HepG2 (cell line): ENCODE measurements around the gene SKIL. TPM values are rescaled to one million over a fixed set of nuclear protein-coding genes. Genes with fewer than 3 reads are reported as not detected.

ENCODE experiments used
- DMAP1 ChIP-seq: IDR thresholded peaks from 2 replicates; pipeline ENCODE4 v1.6.1; 2016
- FLYWCH1 ChIP-seq: sonication (generic); formaldehyde crosslinking; IDR thresholded peaks from 2 replicates; pipeline ENCODE4 v1.8.1; 2023; ENCODE audit warnings: mild to moderate bottlenecking, missing genetic modification reagents
- GTF2F1 ChIP-seq: fragments of 150-350 bp; IDR thresholded peaks from 2 replicates; pipeline ENCODE4 v1.6.1; 2014; ENCODE audit warnings: low read length
- KIAA2018 ChIP-seq: sonication (generic); formaldehyde crosslinking; IDR thresholded peaks from 2 replicates; pipeline ENCODE4 v1.5.0; 2020; ENCODE audit warnings: mild to moderate bottlenecking, missing genetic modification reagents, borderline replicate concordance
- MXD4 ChIP-seq: IDR thresholded peaks from 2 replicates; pipeline ENCODE4 v1.6.1; 2016; ENCODE audit warnings: mild to moderate bottlenecking, missing biosample characterization, missing genetic modification reagents
- PAX8 ChIP-seq: sonication (generic); formaldehyde crosslinking; IDR thresholded peaks from 2 replicates; pipeline ENCODE4 v1.8.0; 2022; ENCODE audit warnings: mild to moderate bottlenecking, missing genetic modification reagents, borderline replicate concordance
- PHF20 ChIP-seq: sonication (generic); formaldehyde crosslinking; IDR thresholded peaks from 2 replicates; pipeline ENCODE4 v1.5.0; 2020; ENCODE audit warnings: mild to moderate bottlenecking, missing genetic modification reagents
- SSRP1 ChIP-seq: IDR thresholded peaks from 2 replicates; pipeline ENCODE4 v1.6.1; 2016; ENCODE audit warnings: control low read depth
- STAT5B ChIP-seq: sonication (generic); formaldehyde crosslinking; IDR thresholded peaks from 2 replicates; pipeline ENCODE4 v1.4.0; 2020; ENCODE audit warnings: missing genetic modification reagents
- ZBTB40 ChIP-seq, 2 experiments: fragments of 450-650 bp in 1 of 2; sonication (generic) in 1 of 2; formaldehyde crosslinking in 1 of 2; IDR thresholded peaks; 2 replicates each; pipeline versions ENCODE4 v1.6.1 to v1.8.0; 2016 to 2022; ENCODE audit warnings: antibody characterized with exemption in 1 of 2, mild to moderate bottlenecking in 1 of 2, missing genetic modification reagents in 1 of 2
- ZNF30 ChIP-seq: sonication (generic); formaldehyde crosslinking; IDR thresholded peaks from 2 replicates; pipeline ENCODE4 v1.5.0; 2020; ENCODE audit warnings: mild to moderate bottlenecking, missing genetic modification reagents
- ZZZ3 ChIP-seq: sonication (generic); formaldehyde crosslinking; IDR thresholded peaks from 2 replicates; pipeline ENCODE4 v1.4.0; 2020; ENCODE audit warnings: missing genetic modification reagents, mild to moderate bottlenecking, borderline replicate concordance
- polyA plus RNA-seq, 8 experiments: library from polyadenylated mRNA; depleted of rRNA in 3 of 8; stranded (reverse) in 7 of 8; unstranded in 1 of 8; fragments of >200 nt; fragmentation: Illumina TruSeq in 4 of 8; extraction: Trizol in 4 of 8; gene quantifications; 2 replicates each; pipeline versions ENCODE4 v1.2.1 to v1.2.3, GENCODE V29; 2011 to 2016; ENCODE audit warnings: low read depth in 4 of 8, missing spikeins in 1 of 8, mixed read lengths in 1 of 8; ENCODE audit not compliant: insufficient read depth in 1 of 8
- total RNA-seq, 5 experiments: library from RNA; depleted of rRNA; stranded (reverse); fragments of >200 nt; fragmentation: Illumina TruSeq; extraction: Trizol; gene quantifications; 2 replicates each; pipeline ENCODE4 v1.2.3, GENCODE V29; 2016; ENCODE audit warnings: low read depth in 1 of 5

SKIL gene
- total and polyA plus RNA-seq, 2 of the 13 experiments (the other 11 are each of a cell fraction or from before 2014, with no cell fraction given), result 5.2 to 20.7 TPM

- TF ChIP-seq FLYWCH1 (CRISPR knock-in tag) (no peak), ZZZ3 (CRISPR knock-in tag) (no peak), ZNF30 (CRISPR knock-in tag) (no peak), STAT5B (CRISPR knock-in tag) (no peak), ZBTB40 (IDR thresholded peaks at IDR 0.05) (no peak), ZBTB40 (CRISPR knock-in tag; IDR thresholded peaks at IDR 0.05) (no peak), DMAP1 (CRISPR knock-in tag) (no peak), SSRP1 (CRISPR knock-in tag) (no peak), GTF2F1 (no peak), PHF20 (0 out of 2 replicates have a peak, but pooled peaks have one; percentile 30), PAX8 (CRISPR knock-in tag) (no peak), KIAA2018 (no peak), MXD4 (no peak)
Measured at GRCh38 chr3:170356596-170357175, 829 bp upstream of the SKIL start (continued).
